Liver (tissue), 9 donors: ENCODE results near the gene CXorf38. TPM values are rescaled to one million over a fixed set of nuclear protein-coding genes. Genes with fewer than 3 reads are reported as not detected.

Source experiments
- DNase-seq: peaks from one replicate; pipeline ENCODE4 v3.0.0-alpha.2; 2017; ENCODE audit warnings: low spot score
- H3K27ac ChIP-seq, 2 donors: one replicate each; pipeline ENCODE4 v1.7.0; 2013; ENCODE audit warnings: inconsistent platforms in 2 of 2, low read length in 2 of 2, control low read depth in 1 of 2, low read depth in 1 of 2, mild to moderate bottlenecking in 1 of 2
- H3K27me3 ChIP-seq, 4 donors: one replicate each; pipeline versions ENCODE4 v1.6.1 to v1.7.0; 2013; ENCODE audit warnings: low read length in 3 of 4, inconsistent platforms in 1 of 4, mild to moderate bottlenecking in 1 of 4, moderate library complexity in 1 of 4; ENCODE audit not compliant: control insufficient read depth in 4 of 4, insufficient read depth in 4 of 4
- H3K36me3 ChIP-seq, 4 donors: one replicate each; pipeline versions ENCODE4 v1.6.1 to v1.7.0; 2013; ENCODE audit warnings: low read length in 3 of 4, mild to moderate bottlenecking in 3 of 4, low read depth in 1 of 4, moderate library complexity in 1 of 4; ENCODE audit not compliant: control insufficient read depth in 4 of 4, insufficient read depth in 3 of 4
- H3K4me1 ChIP-seq, 4 donors: one replicate each; pipeline versions ENCODE4 v1.6.1 to v1.7.0; 2013; ENCODE audit warnings: low read length in 3 of 4, mild to moderate bottlenecking in 3 of 4, moderate library complexity in 1 of 4; ENCODE audit not compliant: control insufficient read depth in 4 of 4, insufficient read depth in 4 of 4
- H3K4me3 ChIP-seq, 3 donors: one replicate each; pipeline versions ENCODE4 v1.6.1 to v1.7.0; 2013; ENCODE audit warnings: low read length in 3 of 3, control low read depth in 1 of 3, low read depth in 1 of 3, mild to moderate bottlenecking in 1 of 3
- H3K9ac ChIP-seq, 2 donors: one replicate each; pipeline ENCODE4 v1.7.0; 2013; ENCODE audit warnings: low read length in 2 of 2, mild to moderate bottlenecking in 2 of 2, moderate library complexity in 2 of 2, control low read depth in 1 of 2, low read depth in 1 of 2
- H3K9me3 ChIP-seq, 4 donors: one replicate each; pipeline versions ENCODE4 v1.6.1 to v1.7.0; 2013; ENCODE audit warnings: low read length in 3 of 4; ENCODE audit not compliant: control insufficient read depth in 4 of 4
- EGR1 ChIP-seq, 2 donors: IDR thresholded peaks; 2 replicates each; pipeline ENCODE4 v1.6.1; 2016 to 2018; ENCODE audit warnings: antibody characterized with exemption in 2 of 2, low read depth in 2 of 2
- FOXA1 ChIP-seq: IDR thresholded peaks from 2 replicates; pipeline ENCODE4 v1.6.1; 2016; ENCODE audit warnings: antibody characterized with exemption
- FOXA2 ChIP-seq: IDR thresholded peaks from 2 replicates; pipeline ENCODE4 v1.6.1; 2016; ENCODE audit warnings: antibody characterized with exemption
- GABPA ChIP-seq, 2 donors: IDR thresholded peaks in 1 of 2; conservative IDR thresholded peaks in 1 of 2; 2 replicates each; pipeline ENCODE4 v1.6.1; 2016; ENCODE audit warnings: antibody characterized with exemption in 2 of 2, mild to moderate bottlenecking in 1 of 2, moderate library complexity in 1 of 2
- HNF4A ChIP-seq, 2 donors: conservative IDR thresholded peaks; 2 replicates each; pipeline ENCODE4 v1.6.1; 2016; ENCODE audit warnings: antibody characterized with exemption in 2 of 2, mild to moderate bottlenecking in 2 of 2
- HNF4G ChIP-seq: IDR thresholded peaks from 2 replicates; pipeline ENCODE4 v1.6.1; 2016; ENCODE audit warnings: antibody characterized with exemption
- JUND ChIP-seq, 2 donors: IDR thresholded peaks; 2 replicates each; pipeline ENCODE4 v1.6.1; 2016; ENCODE audit warnings: antibody characterized with exemption in 2 of 2
- NR2F2 ChIP-seq: IDR thresholded peaks from 2 replicates; pipeline ENCODE4 v1.6.1; 2016; ENCODE audit warnings: antibody characterized with exemption
- RAD21 ChIP-seq, 2 donors: IDR thresholded peaks; 2 replicates each; pipeline ENCODE4 v1.6.1; 2016; ENCODE audit warnings: antibody characterized with exemption in 2 of 2, mild to moderate bottlenecking in 2 of 2
- RXRA ChIP-seq, 2 donors: IDR thresholded peaks; 2 replicates each; pipeline ENCODE4 v1.6.1; 2017 to 2018; ENCODE audit warnings: antibody characterized with exemption in 2 of 2, mild to moderate bottlenecking in 1 of 2
- SP1 ChIP-seq: IDR thresholded peaks from 2 replicates; pipeline ENCODE4 v1.6.1; 2018; ENCODE audit warnings: antibody characterized with exemption, mild to moderate bottlenecking
- TAF1 ChIP-seq: conservative IDR thresholded peaks from 2 replicates; pipeline ENCODE4 v1.6.1; 2016; ENCODE audit warnings: antibody characterized with exemption, mild to moderate bottlenecking
- YY1 ChIP-seq: IDR thresholded peaks from 2 replicates; pipeline ENCODE4 v1.6.1; 2016; ENCODE audit warnings: antibody characterized with exemption, mild to moderate bottlenecking
- WGBS: extraction: QIAGEN DNeasy Blood & Tissue Kit; methylation state at CpG from one replicate; pipeline ENCODE4 v1.1.7; 2013; 5-methylcytosine and 5-hydroxymethylcytosine counted together
- polyA plus RNA-seq, 2 donors: library from polyadenylated mRNA; stranded (reverse) in 1 of 2; unstranded in 1 of 2; fragments of 200-250 nt in 1 of 2; fragments of >200 nt in 1 of 2; fragmentation: Nextera tagmentation in 1 of 2; extraction: Ambion mirVana in 1 of 2; gene quantifications; one replicate each; pipeline versions ENCODE4 v1.2.1 to v1.2.3, GENCODE V29; 2013 to 2015
- total RNA-seq, 2 donors: library from RNA; depleted of rRNA; stranded (reverse); fragments of >200 nt; gene quantifications; one replicate each; pipeline ENCODE4 v1.2.3, GENCODE V29; 2014
- TF ChIP-seq, protein P1 (sequence below): IDR thresholded peaks from 2 replicates; pipeline ENCODE4 v1.6.1; 2016; ENCODE audit warnings: antibody characterized with exemption
- TF ChIP-seq, protein P2 (sequence below): IDR thresholded peaks from 2 replicates; pipeline ENCODE4 v1.6.1; 2016; ENCODE audit warnings: antibody characterized with exemption
- TF ChIP-seq, protein P3 (sequence below): fragments of 150-350 bp; IDR thresholded peaks from 2 replicates; pipeline ENCODE4 v1.5.1; 2017; ENCODE audit warnings: improper control_type of control experiment, low read depth, low read length; ENCODE audit not compliant: missing input control
- TF ChIP-seq, protein P4 (sequence below): IDR thresholded peaks from 2 replicates; pipeline ENCODE4 v1.6.1; 2016; ENCODE audit warnings: antibody characterized with exemption
- TF ChIP-seq, protein P5 (sequence below): IDR thresholded peaks from 2 replicates; pipeline ENCODE4 v1.6.1; 2016; ENCODE audit warnings: antibody characterized with exemption, mild to moderate bottlenecking
- donor health status: healthy.
- donor health status: healthy.
- donor health status: healthy.
- donor health status: healthy.
- donor health status: healthy.

CXorf38 gene
- total and polyA plus RNA-seq, 4 donors, result 3.7 to 8.3 (median 5.7) TPM

DNA sequence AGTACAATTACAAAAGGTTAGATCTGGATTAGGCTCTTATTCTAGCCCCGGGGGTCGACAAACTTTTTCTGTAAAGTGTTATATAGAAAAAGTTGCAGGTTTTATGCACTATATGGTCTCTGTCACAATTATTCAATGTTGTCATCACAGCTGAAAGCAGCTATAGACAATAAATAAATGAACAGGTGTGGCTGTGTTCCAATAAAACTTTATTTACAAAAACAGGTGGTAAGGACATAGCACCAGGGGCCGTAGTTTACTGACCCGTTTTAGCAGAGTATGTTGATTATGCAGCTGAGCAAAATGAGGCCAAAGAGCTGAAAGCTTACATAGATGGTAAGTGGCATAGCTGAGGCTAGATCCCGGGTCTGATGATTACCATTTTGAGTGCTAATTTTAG, 13.0 kb upstream of the CXorf38 start (continued):
- TF ChIP-seq, protein P1, sequence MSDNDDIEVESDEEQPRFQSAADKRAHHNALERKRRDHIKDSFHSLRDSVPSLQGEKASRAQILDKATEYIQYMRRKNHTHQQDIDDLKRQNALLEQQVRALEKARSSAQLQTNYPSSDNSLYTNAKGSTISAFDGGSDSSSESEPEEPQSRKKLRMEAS, result no peak
- TF ChIP-seq TAF1 (no peak), SP1 (no peak), JUND (IDR thresholded peaks at IDR 0.05) (no peak), FOXA1 (no peak), YY1 (no peak)

DNA sequence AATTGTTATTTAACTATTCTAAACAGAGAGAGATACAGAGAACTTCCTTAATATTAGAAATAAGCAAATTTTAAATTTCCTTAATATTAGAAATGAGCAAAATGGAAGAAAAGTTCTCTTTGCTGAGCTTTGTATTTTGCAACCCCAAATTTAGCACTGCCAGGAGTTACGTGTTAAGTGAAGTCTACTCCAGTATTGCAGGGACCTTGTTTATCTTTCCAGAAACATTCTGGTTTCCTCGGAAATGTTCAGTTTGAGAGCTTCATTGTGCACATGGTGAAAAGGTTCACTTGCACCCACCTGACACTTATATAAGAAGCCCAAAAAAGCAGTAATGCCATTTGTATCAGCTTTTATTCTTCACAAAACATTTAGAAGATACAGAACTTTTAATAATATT, 6.2 kb upstream of the CXorf38 start:
- Histone ChIP-seq H3K4me3 (no peak overlapping the region), H3K9me3 (no peaks in the 10 kb centered on the region), H3K4me1 (peaks cover 0 to 4% (median 1%) of the 10 kb centered on the region in 4 donors), H3K27ac (peak overlapping the region; percentile 8 to 56), H3K36me3 (peaks cover 1 to 15% (median 10%) of the 10 kb centered on the region in 4 donors), H3K27me3 (no peaks in the 10 kb centered on the region), H3K9ac (no peak overlapping the region)
- TF ChIP-seq JUND (IDR thresholded peaks at IDR 0.05), result no peak
- TF ChIP-seq FOXA2, result peak; percentile 37
- TF ChIP-seq HNF4A (conservative IDR thresholded peaks at IDR 0.05), result peak; percentile 22 to 53
- TF ChIP-seq, protein P2, sequence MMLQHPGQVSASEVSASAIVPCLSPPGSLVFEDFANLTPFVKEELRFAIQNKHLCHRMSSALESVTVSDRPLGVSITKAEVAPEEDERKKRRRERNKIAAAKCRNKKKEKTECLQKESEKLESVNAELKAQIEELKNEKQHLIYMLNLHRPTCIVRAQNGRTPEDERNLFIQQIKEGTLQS, result no peak
- no peak for TF ChIP-seq HNF4G
- peak; percentile 12 for TF ChIP-seq FOXA1
- TF ChIP-seq RXRA (IDR thresholded peaks at IDR 0.05), result peak; percentile 16 to 42
- TF ChIP-seq GABPA (IDR thresholded peaks at IDR 0.05 in 1 of 2, conservative IDR thresholded peaks at IDR 0.05 in 1 of 2), result no peak
- no peak for DNase-seq
- WGBS, result 25% methylated on average over 2 of the region's 2 CpGs

DNA sequence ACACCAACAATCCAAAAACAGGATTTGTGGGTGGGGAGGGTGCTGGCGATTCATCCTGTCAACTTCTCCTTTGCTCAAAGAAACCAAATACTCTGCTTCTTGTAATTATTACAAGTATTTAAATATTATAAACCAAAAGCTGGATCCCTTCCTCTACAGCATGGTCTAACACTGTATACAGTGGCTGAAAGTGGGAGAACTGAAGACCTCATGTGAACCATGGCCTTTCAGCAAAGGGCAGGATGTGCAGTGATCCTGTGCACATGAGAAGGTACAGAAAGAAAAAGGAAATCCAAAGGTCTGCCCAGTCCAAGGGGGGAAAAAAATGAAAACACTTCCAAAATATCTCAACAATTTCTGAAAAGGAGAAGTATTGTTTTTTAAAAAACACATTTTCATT, 5.3 kb upstream of the CXorf38 start:
- no peak overlapping the region for H3K4me3 ChIP-seq
- no peak overlapping the region for H3K9ac ChIP-seq
- no peaks in the 10 kb centered on the region for H3K9me3 ChIP-seq
- no peak overlapping the region for H3K27ac ChIP-seq
- no peak for DNase-seq
- TF ChIP-seq FOXA2 (no peak), HNF4A (conservative IDR thresholded peaks at IDR 0.05) (no peak), RXRA (IDR thresholded peaks at IDR 0.05) (no peak), NR2F2 (no peak), FOXA1 (no peak), JUND (IDR thresholded peaks at IDR 0.05) (no peak), YY1 (no peak), HNF4G (no peak), GABPA (IDR thresholded peaks at IDR 0.05 in 1 of 2, conservative IDR thresholded peaks at IDR 0.05 in 1 of 2) (no peak), TAF1 (no peak), EGR1 (IDR thresholded peaks at IDR 0.05; ENCODE audit: low read depth in 2 of 2) (no peak), SP1 (no peak), RAD21 (IDR thresholded peaks at IDR 0.05) (no peak)
- TF ChIP-seq, protein P2, result no peak
- TF ChIP-seq, protein P3, sequence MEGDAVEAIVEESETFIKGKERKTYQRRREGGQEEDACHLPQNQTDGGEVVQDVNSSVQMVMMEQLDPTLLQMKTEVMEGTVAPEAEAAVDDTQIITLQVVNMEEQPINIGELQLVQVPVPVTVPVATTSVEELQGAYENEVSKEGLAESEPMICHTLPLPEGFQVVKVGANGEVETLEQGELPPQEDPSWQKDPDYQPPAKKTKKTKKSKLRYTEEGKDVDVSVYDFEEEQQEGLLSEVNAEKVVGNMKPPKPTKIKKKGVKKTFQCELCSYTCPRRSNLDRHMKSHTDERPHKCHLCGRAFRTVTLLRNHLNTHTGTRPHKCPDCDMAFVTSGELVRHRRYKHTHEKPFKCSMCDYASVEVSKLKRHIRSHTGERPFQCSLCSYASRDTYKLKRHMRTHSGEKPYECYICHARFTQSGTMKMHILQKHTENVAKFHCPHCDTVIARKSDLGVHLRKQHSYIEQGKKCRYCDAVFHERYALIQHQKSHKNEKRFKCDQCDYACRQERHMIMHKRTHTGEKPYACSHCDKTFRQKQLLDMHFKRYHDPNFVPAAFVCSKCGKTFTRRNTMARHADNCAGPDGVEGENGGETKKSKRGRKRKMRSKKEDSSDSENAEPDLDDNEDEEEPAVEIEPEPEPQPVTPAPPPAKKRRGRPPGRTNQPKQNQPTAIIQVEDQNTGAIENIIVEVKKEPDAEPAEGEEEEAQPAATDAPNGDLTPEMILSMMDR, result no peak
- TF ChIP-seq, protein P1, result no peak
- TF ChIP-seq, protein P4, sequence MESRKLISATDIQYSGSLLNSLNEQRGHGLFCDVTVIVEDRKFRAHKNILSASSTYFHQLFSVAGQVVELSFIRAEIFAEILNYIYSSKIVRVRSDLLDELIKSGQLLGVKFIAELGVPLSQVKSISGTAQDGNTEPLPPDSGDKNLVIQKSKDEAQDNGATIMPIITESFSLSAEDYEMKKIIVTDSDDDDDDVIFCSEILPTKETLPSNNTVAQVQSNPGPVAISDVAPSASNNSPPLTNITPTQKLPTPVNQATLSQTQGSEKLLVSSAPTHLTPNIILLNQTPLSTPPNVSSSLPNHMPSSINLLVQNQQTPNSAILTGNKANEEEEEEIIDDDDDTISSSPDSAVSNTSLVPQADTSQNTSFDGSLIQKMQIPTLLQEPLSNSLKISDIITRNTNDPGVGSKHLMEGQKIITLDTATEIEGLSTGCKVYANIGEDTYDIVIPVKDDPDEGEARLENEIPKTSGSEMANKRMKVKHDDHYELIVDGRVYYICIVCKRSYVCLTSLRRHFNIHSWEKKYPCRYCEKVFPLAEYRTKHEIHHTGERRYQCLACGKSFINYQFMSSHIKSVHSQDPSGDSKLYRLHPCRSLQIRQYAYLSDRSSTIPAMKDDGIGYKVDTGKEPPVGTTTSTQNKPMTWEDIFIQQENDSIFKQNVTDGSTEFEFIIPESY, result no peak
- TF ChIP-seq, protein P5, sequence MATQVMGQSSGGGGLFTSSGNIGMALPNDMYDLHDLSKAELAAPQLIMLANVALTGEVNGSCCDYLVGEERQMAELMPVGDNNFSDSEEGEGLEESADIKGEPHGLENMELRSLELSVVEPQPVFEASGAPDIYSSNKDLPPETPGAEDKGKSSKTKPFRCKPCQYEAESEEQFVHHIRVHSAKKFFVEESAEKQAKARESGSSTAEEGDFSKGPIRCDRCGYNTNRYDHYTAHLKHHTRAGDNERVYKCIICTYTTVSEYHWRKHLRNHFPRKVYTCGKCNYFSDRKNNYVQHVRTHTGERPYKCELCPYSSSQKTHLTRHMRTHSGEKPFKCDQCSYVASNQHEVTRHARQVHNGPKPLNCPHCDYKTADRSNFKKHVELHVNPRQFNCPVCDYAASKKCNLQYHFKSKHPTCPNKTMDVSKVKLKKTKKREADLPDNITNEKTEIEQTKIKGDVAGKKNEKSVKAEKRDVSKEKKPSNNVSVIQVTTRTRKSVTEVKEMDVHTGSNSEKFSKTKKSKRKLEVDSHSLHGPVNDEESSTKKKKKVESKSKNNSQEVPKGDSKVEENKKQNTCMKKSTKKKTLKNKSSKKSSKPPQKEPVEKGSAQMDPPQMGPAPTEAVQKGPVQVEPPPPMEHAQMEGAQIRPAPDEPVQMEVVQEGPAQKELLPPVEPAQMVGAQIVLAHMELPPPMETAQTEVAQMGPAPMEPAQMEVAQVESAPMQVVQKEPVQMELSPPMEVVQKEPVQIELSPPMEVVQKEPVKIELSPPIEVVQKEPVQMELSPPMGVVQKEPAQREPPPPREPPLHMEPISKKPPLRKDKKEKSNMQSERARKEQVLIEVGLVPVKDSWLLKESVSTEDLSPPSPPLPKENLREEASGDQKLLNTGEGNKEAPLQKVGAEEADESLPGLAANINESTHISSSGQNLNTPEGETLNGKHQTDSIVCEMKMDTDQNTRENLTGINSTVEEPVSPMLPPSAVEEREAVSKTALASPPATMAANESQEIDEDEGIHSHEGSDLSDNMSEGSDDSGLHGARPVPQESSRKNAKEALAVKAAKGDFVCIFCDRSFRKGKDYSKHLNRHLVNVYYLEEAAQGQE, result no peak
- no peaks in the 10 kb centered on the region for H3K27me3 ChIP-seq
- WGBS, result 93% methylated on average over 1 of the region's 1 CpG
- H3K36me3 ChIP-seq, result peaks cover 1 to 15% (median 10%) of the 10 kb centered on the region in 4 donors
- H3K4me1 ChIP-seq, result peaks cover 0 to 9% (median 4%) of the 10 kb centered on the region in 4 donors
